ENCODE results near the gene SIRT4.

DNA sequence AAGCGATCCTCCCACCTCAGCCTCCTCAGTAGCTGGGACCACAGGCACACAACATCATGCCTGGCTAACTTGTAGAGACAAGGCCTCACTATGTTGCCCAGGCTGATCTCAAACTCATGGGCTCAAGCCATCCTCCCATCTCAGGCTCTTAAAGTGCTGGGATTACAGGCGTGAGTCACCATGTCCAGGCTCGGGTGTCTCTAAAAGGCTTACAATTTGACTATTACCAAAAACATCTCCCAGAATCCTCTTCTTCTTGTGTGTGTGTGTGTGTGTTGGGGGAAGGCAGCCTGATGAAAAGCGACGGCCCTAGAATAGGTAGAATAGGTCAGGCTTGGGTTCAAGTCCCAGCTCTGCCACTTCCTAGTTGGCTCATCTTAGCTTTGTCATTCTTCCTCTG is 50.0 kb downstream of the SIRT4 start:
- TF ChIP-seq CTCF (IDR thresholded peaks at IDR 0.05) (no peak), POLR2A (IDR thresholded peaks at IDR 0.05) (no peak)
